ENCODE measurements around the gene RAP1GDS1. TPM values are rescaled to one million over a fixed set of nuclear protein-coding genes. Genes with fewer than 3 reads are reported as not detected.

RAP1GDS1 gene
- total RNA-seq, 1 experiment from 2014 or later, result 40.8 TPM

- TF ChIP-seq EZH2phosphoT487 (IDR thresholded peaks at IDR 0.05; ENCODE audit: borderline replicate concordance), result no peak
Measured at GRCh38 chr4:98305576-98305975, 44.4 kb downstream of the RAP1GDS1 start (continued).

- H3K4me2 ChIP-seq (ENCODE audit: low read length), result no peak overlapping the region
- peaks cover 42% of the 10 kb centered on the region for H3K79me2 ChIP-seq (ENCODE audit: insufficient read depth, low read length)
- intact Hi-C loops (cut with micrococcal nuclease), result no loop called here
- TF ChIP-seq EZH2 (IDR thresholded peaks at IDR 0.05) (no peak), EGR1 (IDR thresholded peaks at IDR 0.05; ENCODE audit: low read depth) (no peak), JUND (IDR thresholded peaks at IDR 0.05) (no peak), POLR2AphosphoS5 (IDR thresholded peaks at IDR 0.05; ENCODE audit: low read depth, low read length) (no peak), ELF1 (IDR thresholded peaks at IDR 0.05; ENCODE audit: borderline replicate concordance, low read depth) (no peak), ZBTB33 (IDR thresholded peaks at IDR 0.05; ENCODE audit: extremely low read depth, insufficient replicate concordance, low read length) (no peak), SRF (IDR thresholded peaks at IDR 0.05; ENCODE audit: low read depth) (no peak), MAX (IDR thresholded peaks at IDR 0.05) (no peak), ZFX (IDR thresholded peaks at IDR 0.05) (no peak)
- no peaks in the 10 kb centered on the region for H3K9me3 ChIP-seq (ENCODE audit: control insufficient read depth in 1 of 2, insufficient read depth in 1 of 2, low read depth in 1 of 2, low read length in 2 of 2)
- no peaks in the 10 kb centered on the region for H3K4me1 ChIP-seq (ENCODE audit: control insufficient read depth in 1 of 2, insufficient read depth in 2 of 2, low read length in 2 of 2)
- H3K9ac ChIP-seq (ENCODE audit: low read length), result no peak overlapping the region
- no peaks in the 10 kb centered on the region for H4K20me1 ChIP-seq (ENCODE audit: insufficient read depth)
- DNase-seq (ENCODE audit: low read depth, low spot score), result no peak
- no peaks in the 10 kb centered on the region for H3K9me2 ChIP-seq (ENCODE audit: insufficient read depth)
- H3K4me3 ChIP-seq (replicated peaks in 1 of 2; ENCODE audit: low read depth in 1 of 2, low read length in 2 of 2), result no peak overlapping the region
- no TSS peak for BruUV-seq (replicated peaks)
- POLR2A ChIA-PET, result no interaction called here
- RAD21 ChIA-PET (ENCODE audit: low non-redundant PET in 1 of 2, low total read pairs in 2 of 2, uncharacterized antibody in 2 of 2, unreplicated experiment in 2 of 2), result no interaction called here
- no peaks in the 10 kb centered on the region for H3K27me3 ChIP-seq (ENCODE audit: insufficient read depth, low read length)
- ATAC-seq, result no peak
- H3K27ac ChIP-seq (ENCODE audit: low read depth, low read length), result no peak overlapping the region
- CTCF ChIA-PET, result no interaction called here
- H2AFZ ChIP-seq (ENCODE audit: low read depth, low read length, poor library complexity, severe bottlenecking), result no peak overlapping the region
- no peaks in the 10 kb centered on the region for H3K36me3 ChIP-seq (ENCODE audit: control insufficient read depth in 1 of 2, insufficient read depth in 2 of 2, low read length in 2 of 2)
Measured at GRCh38 chr4:98310867-98311266, 49.7 kb downstream of the RAP1GDS1 start.
